CD4-positive, alpha-beta T cell treated with Interleukin-21 for 1 hour (primary cell): Measurements from ENCODE around the gene SNRPD2.

Experiments used
- DNase-seq: peaks from one replicate; pipeline ENCODE4 v3.0.0-alpha.2; 2020

SNRPD2 gene

GRCh38 chr19:45653634-45654033 is 38.1 kb downstream of the SNRPD2 start:
- DNase-seq: no peak

GRCh38 chr19:45650722-45651121 is 41.0 kb downstream of the SNRPD2 start:
- DNase-seq: no peak

DNA sequence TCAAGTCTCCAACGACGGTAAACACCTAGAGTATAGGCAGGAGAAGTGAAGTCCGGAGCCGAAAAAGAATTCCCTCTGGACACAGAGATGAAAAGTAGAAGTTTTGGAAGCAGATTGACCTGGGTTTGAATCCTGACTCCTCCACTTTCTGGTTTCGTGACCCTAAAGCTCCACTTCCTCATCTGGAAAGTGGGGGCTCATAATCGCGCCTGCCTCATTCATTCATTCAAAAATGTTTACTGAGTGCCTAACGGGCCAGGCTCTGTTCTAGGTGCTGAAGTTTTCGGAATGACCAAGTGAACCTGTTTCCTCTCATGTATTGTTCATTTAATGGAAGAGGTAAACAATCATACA is 45.4 kb downstream of the SNRPD2 start:
- DNase-seq: no peak

GRCh38 chr19:45645631-45646344 is 46.0 kb downstream of the SNRPD2 start:
- DNase-seq: peak; percentile 91

GRCh38 chr19:45645068-45645630 is 46.6 kb downstream of the SNRPD2 start:
- no peak for DNase-seq

- DNase-seq: no peak
These were observed 47.6 kb downstream of the SNRPD2 start for GRCh38 chr19:45643927-45644771.

DNA sequence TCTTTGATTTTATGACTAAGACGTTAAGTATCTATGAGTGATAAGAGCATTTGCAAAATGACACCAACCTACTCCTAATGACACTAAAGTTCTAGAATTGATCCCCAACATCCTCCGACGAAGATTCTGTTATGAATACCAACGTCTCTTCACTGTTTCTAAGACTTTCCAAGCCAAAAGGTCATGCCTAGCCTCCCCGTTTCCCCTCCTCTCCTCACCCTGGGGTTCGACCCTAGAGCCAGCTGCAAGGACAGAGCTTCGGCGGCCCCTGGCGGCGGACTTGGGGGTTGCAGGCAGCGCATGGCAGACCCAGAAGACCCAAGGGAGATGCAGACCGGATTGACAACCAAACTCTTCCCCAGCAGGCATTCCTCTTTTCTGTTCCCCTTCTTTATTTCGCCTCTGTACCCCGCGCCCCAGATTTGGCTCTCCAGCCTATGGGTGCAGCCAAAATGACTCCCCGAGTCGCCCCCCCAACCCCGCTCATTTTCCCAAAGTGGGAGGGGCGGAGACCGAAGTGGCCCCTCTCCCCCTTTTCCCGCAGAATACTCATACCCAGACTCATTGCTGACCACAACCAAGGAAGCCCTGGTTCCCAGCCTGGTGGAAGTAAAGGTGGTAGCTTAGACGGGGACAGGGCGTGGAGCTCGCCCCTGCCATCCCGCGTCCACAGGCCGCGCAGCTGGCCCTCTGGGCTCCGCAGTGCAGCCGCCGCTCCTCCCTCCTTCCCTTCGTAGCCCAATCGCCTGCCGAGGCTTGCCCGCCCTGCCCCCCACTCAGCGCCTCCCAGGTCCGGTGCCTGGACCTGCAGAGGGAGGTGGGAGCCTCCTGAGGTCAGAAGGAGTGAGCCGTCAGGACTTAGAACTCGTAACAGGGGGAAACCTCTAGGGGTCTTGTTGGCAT is 48.5 kb downstream of the SNRPD2 start:
- peak; percentile 91 for DNase-seq

DNA sequence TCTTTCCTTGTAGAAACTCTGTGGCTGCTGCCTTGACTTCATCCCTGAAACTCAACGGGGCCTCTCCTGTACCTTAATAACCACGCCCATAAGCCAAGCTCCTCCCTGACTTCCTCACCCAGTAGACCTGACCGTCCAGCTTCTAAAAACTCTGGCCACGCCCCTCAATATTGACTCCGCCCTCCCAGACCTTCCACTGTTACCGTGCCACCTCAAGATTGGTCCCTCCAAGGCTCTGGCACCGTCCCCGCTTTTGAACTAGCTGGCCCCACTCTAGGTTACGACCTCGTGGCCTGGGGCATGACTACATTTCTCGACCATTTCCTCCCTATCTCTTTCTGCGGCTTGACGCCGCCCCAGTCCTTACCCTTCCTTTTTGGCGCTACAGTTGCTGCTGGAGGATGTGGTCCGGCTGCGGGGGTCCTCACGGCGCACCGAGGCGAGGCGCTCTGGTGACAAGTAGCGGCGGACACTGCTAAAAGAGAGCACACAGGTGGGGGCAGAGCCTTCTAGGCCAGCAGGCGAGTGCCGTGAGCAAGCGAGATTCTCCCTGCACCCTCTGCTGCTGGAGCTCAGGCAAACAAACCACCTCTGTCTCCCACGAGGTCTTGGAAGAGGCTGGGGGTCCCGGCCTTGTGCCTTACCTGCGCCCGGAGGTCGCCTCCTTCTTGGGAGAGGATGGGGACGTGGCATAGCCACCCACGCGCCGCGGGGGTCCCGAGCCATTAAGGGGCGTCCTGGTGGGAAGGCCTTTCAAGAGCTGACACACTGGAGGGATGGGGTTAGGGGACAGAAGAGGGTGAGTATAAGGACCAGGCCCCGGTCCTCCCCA is 50.3 kb downstream of the SNRPD2 start:
- peak; percentile 87 for DNase-seq

GRCh38 chr19:45640849-45641273 is 50.9 kb downstream of the SNRPD2 start:
- no peak for DNase-seq

GRCh38 chr19:45638930-45639729 is 52.6 kb downstream of the SNRPD2 start, which contains the start of gene EML2:
Gene EML2, minus strand, starts transcription at chr19:45639397. Its CDS starts 21 bp downstream, at chr19:45639376.
- peak; percentile 50 for DNase-seq

DNA sequence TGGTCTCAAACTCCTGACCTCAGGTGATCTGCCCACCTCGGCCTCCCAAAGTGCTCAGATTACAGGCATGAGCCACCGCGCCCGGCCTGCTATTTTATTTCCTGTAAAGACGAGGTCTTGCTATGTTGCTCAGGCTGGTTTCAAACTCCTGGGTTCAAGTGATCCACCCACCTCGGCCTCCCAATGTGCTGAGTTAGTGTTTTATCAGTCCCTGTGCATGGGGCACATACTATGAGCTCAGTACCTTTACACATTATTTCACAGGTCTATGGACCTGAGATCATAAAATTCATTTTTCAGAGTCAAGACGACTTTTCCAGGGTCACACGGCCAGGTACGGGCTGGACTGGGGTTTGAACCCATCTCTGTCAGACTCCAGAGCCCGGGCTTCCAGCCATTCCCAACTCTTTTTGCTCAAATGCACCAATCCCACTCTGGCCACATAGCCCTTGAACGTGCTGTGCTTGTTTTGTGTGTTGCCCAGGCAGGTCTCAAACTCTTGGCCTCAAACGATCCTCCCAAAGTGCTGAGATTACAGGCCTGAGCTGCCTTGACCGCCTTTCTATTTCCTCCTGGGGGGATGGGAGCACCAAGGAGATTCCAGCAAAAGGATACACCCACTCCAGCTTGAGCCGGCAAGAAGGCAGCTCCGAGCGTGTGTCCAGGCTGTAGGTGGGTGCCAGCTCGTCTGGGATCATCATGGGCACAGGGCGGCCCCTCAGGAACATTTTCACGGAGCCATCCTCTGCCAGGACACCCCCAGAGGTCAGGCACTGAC is 53.7 kb downstream of the SNRPD2 start:
- DNase-seq: no peak
